Esophagus (tissue), 2 donors: ENCODE data around the gene PIGR. TPM values are rescaled to one million over a fixed set of nuclear protein-coding genes. Genes with fewer than 3 reads are reported as not detected.

Experiments used
- H3K27ac ChIP-seq, 2 donors: one replicate each; pipeline ENCODE4 v1.5.1; 2013; ENCODE audit warnings: low read depth in 2 of 2, mild to moderate bottlenecking in 2 of 2, inconsistent platforms in 1 of 2, low read length in 1 of 2, moderate library complexity in 1 of 2
- H3K27me3 ChIP-seq, 2 donors: one replicate each; pipeline ENCODE4 v1.6.1; 2013; ENCODE audit warnings: low read length in 2 of 2, control low read depth in 1 of 2, mild to moderate bottlenecking in 1 of 2; ENCODE audit not compliant: insufficient read depth in 2 of 2, control insufficient read depth in 1 of 2
- H3K36me3 ChIP-seq, 2 donors: one replicate each; pipeline ENCODE4 v1.6.1; 2013; ENCODE audit warnings: low read length in 1 of 2; ENCODE audit not compliant: control insufficient read depth in 2 of 2, insufficient read depth in 2 of 2
- H3K4me1 ChIP-seq, 2 donors: one replicate each; pipeline ENCODE4 v1.6.1; 2013; ENCODE audit warnings: low read length in 1 of 2; ENCODE audit not compliant: control insufficient read depth in 2 of 2, insufficient read depth in 2 of 2
- H3K4me3 ChIP-seq, 2 donors: one replicate each; pipeline ENCODE4 v1.5.1; 2013; ENCODE audit warnings: low read length in 2 of 2, mild to moderate bottlenecking in 2 of 2, low read depth in 1 of 2, moderate library complexity in 1 of 2
- H3K9me3 ChIP-seq, 2 donors: one replicate each; pipeline ENCODE4 v1.6.1; 2013; ENCODE audit warnings: mild to moderate bottlenecking in 2 of 2, low read depth in 1 of 2, low read length in 1 of 2, moderate library complexity in 1 of 2; ENCODE audit not compliant: control insufficient read depth in 2 of 2, insufficient read depth in 1 of 2
- WGBS, 2 donors: extraction: QIAGEN DNeasy Blood & Tissue Kit; methylation state at CpG; one replicate each; pipeline ENCODE4 v1.1.7; 2013; 5-methylcytosine and 5-hydroxymethylcytosine counted together
- polyA plus RNA-seq, 2 donors: library from polyadenylated mRNA; stranded (reverse); fragments of 200-250 nt; gene quantifications; one replicate each; pipeline ENCODE4 v1.2.3, GENCODE V29; 2013
- donor health status: healthy with polysubstance abuse.
- donor health status: Bipolar disorder and iron deficiency.

Gene PIGR
- polyA plus RNA-seq, 2 donors, result 0.24 to 1.2 TPM

GRCh38 chr1:206974140-206974539 is 27.9 kb upstream of the PIGR start:
- peaks cover 0 to 3% of the 10 kb centered on the region in 2 donors for H3K4me1 ChIP-seq
- WGBS, 2 donors, result 89 to 95% methylated on average over 3 of the region's 3 CpGs
- H3K27ac ChIP-seq, result no peak overlapping the region
- H3K9me3 ChIP-seq, result no peaks in the 10 kb centered on the region
- H3K36me3 ChIP-seq, result no peaks in the 10 kb centered on the region
- no peak overlapping the region for H3K4me3 ChIP-seq
- no peaks in the 10 kb centered on the region for H3K27me3 ChIP-seq

- H3K4me3 ChIP-seq, result no peak overlapping the region
- peaks cover 0 to 3% of the 10 kb centered on the region in 2 donors for H3K4me1 ChIP-seq
Observed at GRCh38 chr1:206972728-206973127, 26.5 kb upstream of the PIGR start.

GRCh38 chr1:206971029-206971655 is 24.9 kb upstream of the PIGR start:
- WGBS, 2 donors, result 73 to 84% methylated on average over 2 of the region's 2 CpGs
- H3K36me3 ChIP-seq, result no peaks in the 10 kb centered on the region
- H3K27ac ChIP-seq, result no peak overlapping the region
- peaks cover 0 to 3% of the 10 kb centered on the region in 2 donors for H3K4me1 ChIP-seq
- no peak overlapping the region for H3K4me3 ChIP-seq
- no peaks in the 10 kb centered on the region for H3K9me3 ChIP-seq
- no peaks in the 10 kb centered on the region for H3K27me3 ChIP-seq

More at GRCh38 chr1:206972728-206973127, 26.5 kb upstream of the PIGR start:
- H3K27ac ChIP-seq, result no peak overlapping the region
- no peaks in the 10 kb centered on the region for H3K27me3 ChIP-seq
- 39 to 61% methylated on average over 2 of the region's 2 CpGs for WGBS, 2 donors
- H3K36me3 ChIP-seq, result no peaks in the 10 kb centered on the region
- H3K9me3 ChIP-seq, result no peaks in the 10 kb centered on the region

GRCh38 chr1:206970446-206970845 is 24.2 kb upstream of the PIGR start, which contains the start of gene FCAMR:
Gene FCAMR (minus strand): TSS chr1:206970460. CDS start chr1:206970125, 335 bp downstream.
- peaks cover 0 to 3% of the 10 kb centered on the region in 2 donors for H3K4me1 ChIP-seq
- no peaks in the 10 kb centered on the region for H3K36me3 ChIP-seq
- WGBS, 2 donors, result 66 to 78% methylated on average over 2 of the region's 2 CpGs
- no peaks in the 10 kb centered on the region for H3K9me3 ChIP-seq
- no peaks in the 10 kb centered on the region for H3K27me3 ChIP-seq
- no peak within 1 kb of the TSS for H3K4me3 ChIP-seq
- H3K27ac ChIP-seq, result no peak within 1 kb of the TSS

GRCh38 chr1:206969090-206969489 is 22.8 kb upstream of the PIGR start:
- Histone ChIP-seq H3K27ac (no peak overlapping the region), H3K27me3 (no peaks in the 10 kb centered on the region), H3K36me3 (no peaks in the 10 kb centered on the region), H3K4me3 (no peak overlapping the region), H3K9me3 (no peaks in the 10 kb centered on the region), H3K4me1 (peaks cover 0 to 3% of the 10 kb centered on the region in 2 donors)
- 48 to 58% methylated on average over 5 of the region's 5 CpGs for WGBS, 2 donors

GRCh38 chr1:206967096-206967849 is 21.0 kb upstream of the PIGR start:
- WGBS, 2 donors, result 58 to 76% methylated on average over 8 of the region's 8 CpGs
- Histone ChIP-seq H3K4me3 (no peak overlapping the region), H3K27ac (no peak overlapping the region)

GRCh38 chr1:206965781-206966180 is 19.5 kb upstream of the PIGR start:
- Histone ChIP-seq H3K27me3 (no peaks in the 10 kb centered on the region), H3K9me3 (no peaks in the 10 kb centered on the region), H3K4me3 (no peak overlapping the region), H3K36me3 (no peaks in the 10 kb centered on the region), H3K4me1 (peaks cover 0 to 8% of the 10 kb centered on the region in 2 donors), H3K27ac (no peak overlapping the region)
- 89 to 96% methylated on average over 2 of the region's 2 CpGs for WGBS, 2 donors

More at GRCh38 chr1:206967096-206967849, 21.0 kb upstream of the PIGR start:
- no peaks in the 10 kb centered on the region for H3K9me3 ChIP-seq
- H3K4me1 ChIP-seq, result peaks cover 0 to 3% of the 10 kb centered on the region in 2 donors
- H3K36me3 ChIP-seq, result no peaks in the 10 kb centered on the region
- no peaks in the 10 kb centered on the region for H3K27me3 ChIP-seq

GRCh38 chr1:206963740-206964139 is 17.5 kb upstream of the PIGR start:
- H3K36me3 ChIP-seq, result no peaks in the 10 kb centered on the region
- peaks cover 0 to 7% of the 10 kb centered on the region in 2 donors for H3K4me1 ChIP-seq
- H3K4me3 ChIP-seq, result no peak overlapping the region
- no peaks in the 10 kb centered on the region for H3K27me3 ChIP-seq
- 88% methylated on average over 1 of the region's 1 CpG for WGBS, 2 donors
- H3K9me3 ChIP-seq, result no peaks in the 10 kb centered on the region
- no peak overlapping the region for H3K27ac ChIP-seq

- 79 to 81% methylated on average over 5 of the region's 5 CpGs for WGBS, 2 donors
- Histone ChIP-seq H3K27ac (no peak overlapping the region), H3K4me1 (peaks cover 0 to 7% of the 10 kb centered on the region in 2 donors)
Observed at GRCh38 chr1:206963119-206963712, 16.9 kb upstream of the PIGR start.

More at GRCh38 chr1:206963119-206963712, 16.9 kb upstream of the PIGR start:
- H3K27me3 ChIP-seq, result no peaks in the 10 kb centered on the region
- no peaks in the 10 kb centered on the region for H3K9me3 ChIP-seq
- H3K4me3 ChIP-seq, result no peak overlapping the region
- no peaks in the 10 kb centered on the region for H3K36me3 ChIP-seq
